Sigmoid colon (tissue), 7 donors: ENCODE results near the gene PPP1R14B. TPM values are rescaled to one million over a fixed set of nuclear protein-coding genes. Genes with fewer than 3 reads are reported as not detected.
A peak's percentile ranks its signal among the peaks of the same experiment; 100 is the strongest.

Source experiments
- DNase-seq: peaks from one replicate; pipeline ENCODE4 v3.0.0-alpha.2; 2019
- H3K27ac ChIP-seq, 4 donors: fragments of 200-600 bp; sonication (generic); one replicate each; pipeline ENCODE4 v1.5.1; 2016 to 2019; ENCODE audit warnings: mild to moderate bottlenecking in 1 of 4
- H3K27me3 ChIP-seq, 3 donors: fragments of 200-600 bp; sonication (generic); one replicate each; pipeline ENCODE4 v1.5.1; 2019; ENCODE audit warnings: mild to moderate bottlenecking in 1 of 3
- H3K36me3 ChIP-seq, 4 donors: fragments of 200-600 bp; sonication (generic); one replicate each; pipeline ENCODE4 v1.5.1; 2016 to 2019
- H3K4me1 ChIP-seq, 4 donors: fragments of 200-600 bp; sonication (generic); one replicate each; pipeline ENCODE4 v1.5.1; 2017 to 2019
- H3K4me3 ChIP-seq, 4 donors: fragments of 200-600 bp; sonication (generic); one replicate each; pipeline ENCODE4 v1.5.1; 2017 to 2019; ENCODE audit warnings: mild to moderate bottlenecking in 2 of 4, moderate library complexity in 1 of 4
- H3K9me3 ChIP-seq, 4 donors: fragments of 200-600 bp in 3 of 4; sonication (generic) in 3 of 4; one replicate each; pipeline versions ENCODE4 v1.5.1 to v1.6.1; 2013 to 2019
- EP300 ChIP-seq, 4 donors: sonication (generic); formaldehyde crosslinking; IDR thresholded peaks; one replicate each; pipeline ENCODE4 v1.6.1; 2017; ENCODE audit warnings: antibody characterized with exemption in 4 of 4
- POLR2A ChIP-seq, 2 donors: fragments of 450-650 bp; IDR thresholded peaks; one replicate each; pipeline ENCODE4 v1.6.1; 2016; ENCODE audit warnings: antibody characterized with exemption in 2 of 2, mild to moderate bottlenecking in 2 of 2, moderate library complexity in 2 of 2
- POLR2AphosphoS5 ChIP-seq, 4 donors: sonication (generic); formaldehyde crosslinking; IDR thresholded peaks; one replicate each; pipeline ENCODE4 v1.6.1; 2017; ENCODE audit warnings: antibody characterized with exemption in 4 of 4
- WGBS, 2 donors: extraction: QIAGEN DNeasy Blood & Tissue Kit; methylation state at CpG; one replicate each; pipeline ENCODE4 v1.1.7; 2013; 5-methylcytosine and 5-hydroxymethylcytosine counted together
- intact Hi-C: fragments of 100-400 bp; cut with DNase I; formaldehyde crosslinking; loops from one replicate; pipeline ENCODE4 v1.15.1; 2023
- polyA plus RNA-seq, 3 donors: library from polyadenylated mRNA; stranded (reverse); fragments of 200-250 nt; gene quantifications; one replicate each; pipeline ENCODE4 v1.2.3, GENCODE V29; 2013
- total RNA-seq, 4 donors: library from RNA; depleted of rRNA; stranded (reverse); fragments of >200 nt; gene quantifications; one replicate each; pipeline ENCODE4 v1.1.0, GENCODE V29; 2016
- TF ChIP-seq, protein P1 (sequence below), 4 experiments: fragments of 450-650 bp in 3 of 4; fragments of 200-600 bp in 1 of 4; IDR thresholded peaks; one replicate each; pipeline ENCODE4 v1.5.1; 2016 to 2019; ENCODE audit warnings: antibody characterized with exemption in 4 of 4, mild to moderate bottlenecking in 3 of 4, moderate library complexity in 2 of 4
- donor health status: healthy with polysubstance abuse.
- donor health status: Bipolar disorder and iron deficiency.
- donor health status: healthy.

PPP1R14B gene
- total and polyA plus RNA-seq, 7 donors, result 31.8 to 159 (median 66.6) TPM

- no peaks in the 10 kb centered on the region for H3K27me3 ChIP-seq
- H3K4me1 ChIP-seq, result peaks cover 0 to 31% (median 24%) of the 10 kb centered on the region in 4 donors
- no peaks in the 10 kb centered on the region for H3K9me3 ChIP-seq
- intact Hi-C loops, result no loop called here
- 87 to 91% methylated on average over 35 of the region's 35 CpGs for WGBS, 2 donors
- TF ChIP-seq, protein P1, sequence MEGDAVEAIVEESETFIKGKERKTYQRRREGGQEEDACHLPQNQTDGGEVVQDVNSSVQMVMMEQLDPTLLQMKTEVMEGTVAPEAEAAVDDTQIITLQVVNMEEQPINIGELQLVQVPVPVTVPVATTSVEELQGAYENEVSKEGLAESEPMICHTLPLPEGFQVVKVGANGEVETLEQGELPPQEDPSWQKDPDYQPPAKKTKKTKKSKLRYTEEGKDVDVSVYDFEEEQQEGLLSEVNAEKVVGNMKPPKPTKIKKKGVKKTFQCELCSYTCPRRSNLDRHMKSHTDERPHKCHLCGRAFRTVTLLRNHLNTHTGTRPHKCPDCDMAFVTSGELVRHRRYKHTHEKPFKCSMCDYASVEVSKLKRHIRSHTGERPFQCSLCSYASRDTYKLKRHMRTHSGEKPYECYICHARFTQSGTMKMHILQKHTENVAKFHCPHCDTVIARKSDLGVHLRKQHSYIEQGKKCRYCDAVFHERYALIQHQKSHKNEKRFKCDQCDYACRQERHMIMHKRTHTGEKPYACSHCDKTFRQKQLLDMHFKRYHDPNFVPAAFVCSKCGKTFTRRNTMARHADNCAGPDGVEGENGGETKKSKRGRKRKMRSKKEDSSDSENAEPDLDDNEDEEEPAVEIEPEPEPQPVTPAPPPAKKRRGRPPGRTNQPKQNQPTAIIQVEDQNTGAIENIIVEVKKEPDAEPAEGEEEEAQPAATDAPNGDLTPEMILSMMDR (IDR thresholded peaks at IDR 0.05), result no peak
- TF ChIP-seq EP300 (IDR thresholded peaks at IDR 0.05) (no peak), POLR2AphosphoS5 (IDR thresholded peaks at IDR 0.05) (no peak), POLR2A (IDR thresholded peaks at IDR 0.05) (no peak)
- no peak for DNase-seq
- no peak overlapping the region for H3K27ac ChIP-seq
- no peak overlapping the region for H3K4me3 ChIP-seq
- H3K36me3 ChIP-seq, result peaks cover 7 to 49% (median 38%) of the 10 kb centered on the region in 4 donors
Measured at GRCh38 chr11:64255135-64256128, 8.7 kb upstream of the PPP1R14B start.

DNA sequence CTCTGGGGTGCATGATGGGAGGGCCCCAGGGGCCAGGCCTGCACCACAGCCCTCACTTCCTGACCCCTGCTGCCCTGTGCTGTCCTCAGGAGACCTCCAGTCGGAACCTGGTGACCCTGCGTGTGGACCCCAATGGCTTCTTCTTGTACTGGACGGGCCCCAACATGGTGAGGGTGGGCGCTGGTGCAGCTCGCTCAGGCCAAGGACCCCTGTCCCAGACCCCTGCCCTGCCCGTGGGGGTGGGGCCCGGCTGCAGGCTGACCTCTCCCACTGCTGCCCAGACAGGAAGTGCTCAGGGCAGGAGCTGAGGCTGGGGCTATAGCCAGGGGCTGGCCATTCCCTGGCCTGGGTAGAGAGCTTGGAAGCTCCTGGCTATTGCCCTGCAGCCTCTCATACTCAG lies 7.6 kb upstream of the PPP1R14B start:
- intact Hi-C loops, result no loop called here
- peaks cover 7 to 43% (median 30%) of the 10 kb centered on the region in 4 donors for H3K36me3 ChIP-seq
- no peak overlapping the region for H3K27ac ChIP-seq
- DNase-seq, result no peak
- no peak overlapping the region for H3K4me3 ChIP-seq
- H3K4me1 ChIP-seq, result peaks cover 0 to 34% (median 25%) of the 10 kb centered on the region in 4 donors
- no peaks in the 10 kb centered on the region for H3K9me3 ChIP-seq
- WGBS, 2 donors, result 91 to 94% methylated on average over 7 of the region's 7 CpGs
- TF ChIP-seq POLR2A (IDR thresholded peaks at IDR 0.05), result no peak
- no peak for TF ChIP-seq EP300 (IDR thresholded peaks at IDR 0.05)
- TF ChIP-seq, protein P1 (IDR thresholded peaks at IDR 0.05), result no peak
- no peak for TF ChIP-seq POLR2AphosphoS5 (IDR thresholded peaks at IDR 0.05)
- no peaks in the 10 kb centered on the region for H3K27me3 ChIP-seq

DNA sequence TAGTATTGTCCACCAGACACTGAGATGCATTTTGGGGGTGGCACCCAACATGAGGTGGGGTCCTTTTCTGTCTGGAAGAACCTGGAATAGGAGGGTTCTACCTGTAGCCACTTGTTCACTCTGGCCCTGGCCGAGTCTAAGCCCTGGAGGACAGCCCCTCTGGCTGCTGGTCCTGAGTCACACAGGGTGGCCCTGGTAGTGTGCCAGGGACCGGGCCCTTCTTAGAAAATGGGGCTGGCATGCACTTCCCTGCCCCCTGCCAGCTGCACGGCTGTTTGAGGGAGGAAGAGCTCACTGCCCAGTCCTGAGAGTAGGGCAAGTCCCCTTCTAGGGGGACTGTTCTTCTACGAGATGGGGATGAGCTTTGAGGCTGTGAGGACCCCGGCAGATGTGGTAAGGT lies 6.7 kb upstream of the PPP1R14B start:
- WGBS, 2 donors, result 70 to 71% methylated on average over 5 of the region's 5 CpGs
- Histone ChIP-seq H3K4me3 (no peak overlapping the region), H3K4me1 (peaks cover 0 to 34% (median 25%) of the 10 kb centered on the region in 4 donors), H3K36me3 (peaks cover 7 to 35% (median 22%) of the 10 kb centered on the region in 4 donors), H3K9me3 (no peaks in the 10 kb centered on the region), H3K27me3 (no peaks in the 10 kb centered on the region), H3K27ac (no peak overlapping the region)
- TF ChIP-seq POLR2AphosphoS5 (IDR thresholded peaks at IDR 0.05) (no peak), EP300 (IDR thresholded peaks at IDR 0.05) (no peak), POLR2A (IDR thresholded peaks at IDR 0.05) (no peak)
- TF ChIP-seq, protein P1 (IDR thresholded peaks at IDR 0.05), result no peak
- DNase-seq, result no peak
- intact Hi-C loops, result no loop called here

DNA sequence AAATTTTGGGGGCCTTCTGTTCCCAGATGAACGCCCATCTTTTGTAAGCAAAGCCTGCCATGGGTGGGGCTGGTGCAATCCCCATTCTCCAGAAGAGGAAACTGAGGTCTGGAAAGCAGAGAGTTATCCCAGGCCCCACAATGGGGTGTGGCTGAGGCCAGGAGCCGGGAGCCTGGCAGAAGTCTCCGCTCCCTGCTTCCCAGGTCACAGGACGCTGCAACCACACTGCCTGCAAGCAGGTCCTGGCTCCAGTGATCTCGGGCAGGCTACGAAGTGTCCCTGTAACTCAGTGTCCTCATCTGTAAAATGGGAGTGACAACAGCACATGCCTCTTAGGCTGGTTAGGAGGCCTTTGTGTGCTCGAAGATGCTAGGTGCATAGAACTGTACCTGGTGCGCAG lies 6.3 kb upstream of the PPP1R14B start:
- DNase-seq, result no peak
- TF ChIP-seq EP300 (IDR thresholded peaks at IDR 0.05) (no peak), POLR2AphosphoS5 (IDR thresholded peaks at IDR 0.05) (no peak), POLR2A (IDR thresholded peaks at IDR 0.05) (no peak)
- TF ChIP-seq, protein P1 (IDR thresholded peaks at IDR 0.05), result no peak
- H3K27ac ChIP-seq, result peak overlapping the region in 2 of 4 donors; percentile 79 to 85
- H3K27me3 ChIP-seq, result no peaks in the 10 kb centered on the region
- H3K4me1 ChIP-seq, result peaks cover 0 to 35% (median 26%) of the 10 kb centered on the region in 4 donors
- H3K4me3 ChIP-seq, result peak overlapping the region in 1 of 4 donors; percentile 83
- intact Hi-C loops, result no loop called here
- H3K36me3 ChIP-seq, result peaks cover 7 to 31% (median 18%) of the 10 kb centered on the region in 4 donors
- H3K9me3 ChIP-seq, result no peaks in the 10 kb centered on the region
- 59 to 72% methylated on average over 8 of the region's 8 CpGs for WGBS, 2 donors
